Spleen (tissue), 11 donors: ENCODE data around the gene C4orf50. TPM values are rescaled to one million over a fixed set of nuclear protein-coding genes. Genes with fewer than 3 reads are reported as not detected.

ENCODE experiments used
- DNase-seq: peaks from one replicate; pipeline ENCODE4 v3.0.0-alpha.2; 2020
- H3K27ac ChIP-seq, 8 donors: fragments of 200-600 bp; sonication (generic) in 7 of 8; 1 replicate in 4 of 8; 2 replicates in 4 of 8; pipeline versions ENCODE4 v1.5.0 to v1.8.0; 2016 to 2021; ENCODE audit warnings: inconsistent platforms in 4 of 8, mild to moderate bottlenecking in 4 of 8, moderate library complexity in 1 of 8
- H3K27me3 ChIP-seq, 7 donors: fragments of 200-600 bp; sonication (generic) in 6 of 7; replicated peaks in 1 of 7; 1 replicate in 4 of 7; 2 replicates in 3 of 7; pipeline versions ENCODE4 v1.5.0 to v1.8.0; 2016 to 2021; ENCODE audit warnings: inconsistent platforms in 3 of 7, mild to moderate bottlenecking in 1 of 7
- H3K36me3 ChIP-seq, 6 donors: fragments of 200-600 bp; sonication (generic) in 5 of 6; 1 replicate in 4 of 6; 2 replicates in 2 of 6; pipeline versions ENCODE4 v1.5.0 to v1.8.0; 2016 to 2021; ENCODE audit warnings: inconsistent platforms in 2 of 6
- H3K4me1 ChIP-seq, 6 donors: fragments of 200-600 bp; sonication (generic) in 5 of 6; 1 replicate in 3 of 6; 2 replicates in 3 of 6; pipeline versions ENCODE4 v1.5.0 to v1.8.0; 2016 to 2021; ENCODE audit warnings: inconsistent platforms in 3 of 6
- H3K4me3 ChIP-seq, 8 donors: fragments of 200-600 bp; sonication (generic) in 7 of 8; 1 replicate in 4 of 8; 2 replicates in 4 of 8; pipeline versions ENCODE4 v1.5.0 to v1.8.0; 2016 to 2021; ENCODE audit warnings: inconsistent platforms in 4 of 8, mild to moderate bottlenecking in 4 of 8, moderate library complexity in 2 of 8
- H3K9me3 ChIP-seq, 8 donors: fragments of 200-600 bp; sonication (generic) in 7 of 8; 1 replicate in 4 of 8; 2 replicates in 4 of 8; pipeline versions ENCODE4 v1.5.0 to v1.8.0; 2016 to 2021; ENCODE audit warnings: inconsistent platforms in 4 of 8
- POLR2A ChIP-seq, 3 donors: fragments of 450-650 bp; IDR thresholded peaks; one replicate each; pipeline ENCODE4 v1.5.1; 2017; ENCODE audit warnings: antibody characterized with exemption in 3 of 3, mild to moderate bottlenecking in 1 of 3
- POLR2AphosphoS5 ChIP-seq, 3 donors: sonication (generic); formaldehyde crosslinking; IDR thresholded peaks; one replicate each; pipeline ENCODE4 v1.5.1; 2017; ENCODE audit warnings: antibody characterized with exemption in 3 of 3
- WGBS, 5 donors: extraction: QIAGEN DNeasy Blood & Tissue Kit in 3 of 5; methylation state at CpG; one replicate each; pipeline versions ENCODE4 v1.1.5 to v1.1.7; 2013 to 2018; 5-methylcytosine and 5-hydroxymethylcytosine counted together
- intact Hi-C: fragments of 100-400 bp; cut with DNase I; formaldehyde crosslinking; loops from one replicate; pipeline ENCODE4 v1.15.0; 2023; ENCODE audit warnings: low total_unique reads
- polyA plus RNA-seq, 3 donors: library from polyadenylated mRNA; stranded (reverse); fragments of 200-250 nt; gene quantifications; one replicate each; pipeline ENCODE4 v1.2.1, GENCODE V29; 2013
- total RNA-seq, 7 donors: library from RNA; depleted of rRNA in 3 of 7; stranded (reverse); fragments of >200 nt in 3 of 7; fragmentation: NEBNext Ultra II Directional in 4 of 7; extraction: Animal tissue kit (Norgen Biotek cat#: 25700) in 4 of 7; gene quantifications; one replicate each; pipeline versions ENCODE4 v1.1.0 to v1.2.1, GENCODE V29; 2016 to 2021
- TF ChIP-seq, protein P1 (sequence below), 11 experiments: fragments of 200-600 bp in 7 of 11; fragments of 450-650 bp in 4 of 11; sonication (generic) in 4 of 11; IDR thresholded peaks in 8 of 11; conservative IDR thresholded peaks in 3 of 11; 1 replicate in 7 of 11; 2 replicates in 4 of 11; pipeline versions ENCODE4 v1.4.0 to v1.8.0; 2016 to 2021; ENCODE audit warnings: antibody characterized with exemption in 11 of 11, inconsistent platforms in 4 of 11, mild to moderate bottlenecking in 1 of 11
- donor health status: healthy with polysubstance abuse.
- donor health status: DM: no; HTN: no; CAD: no; lungs with moderate emphysema.
- donor health status: DM: no; HTN: no; CAD: no.
- donor health status: Bipolar disorder and iron deficiency.
- donor health status: healthy.
- donor health status: DM: no; HTN: no; CAD: no.
- donor health status: DM: yes; HTN: yes; CAD: no.

Gene C4orf50
- total and polyA plus RNA-seq, 10 donors = 0.02 to 2.5 (median 0.30) TPM

- intact Hi-C loops = no loop called here
- DNase-seq = no peak
- Histone ChIP-seq H3K27me3 (peaks cover 0 to 33% (median 0%) of the 10 kb centered on the region in 7 donors), H3K36me3 (no peaks in the 10 kb centered on the region), H3K4me3 (no peak overlapping the region), H3K4me1 (no peaks in the 10 kb centered on the region), H3K27ac (no peak overlapping the region), H3K9me3 (no peaks in the 10 kb centered on the region)
- WGBS, 5 donors = 79 to 89% (median 83%) methylated on average over 8 of the region's 8 CpGs
- TF ChIP-seq POLR2AphosphoS5 (IDR thresholded peaks at IDR 0.05) (no peak), POLR2A (IDR thresholded peaks at IDR 0.05) (no peak)
- TF ChIP-seq, protein P1, sequence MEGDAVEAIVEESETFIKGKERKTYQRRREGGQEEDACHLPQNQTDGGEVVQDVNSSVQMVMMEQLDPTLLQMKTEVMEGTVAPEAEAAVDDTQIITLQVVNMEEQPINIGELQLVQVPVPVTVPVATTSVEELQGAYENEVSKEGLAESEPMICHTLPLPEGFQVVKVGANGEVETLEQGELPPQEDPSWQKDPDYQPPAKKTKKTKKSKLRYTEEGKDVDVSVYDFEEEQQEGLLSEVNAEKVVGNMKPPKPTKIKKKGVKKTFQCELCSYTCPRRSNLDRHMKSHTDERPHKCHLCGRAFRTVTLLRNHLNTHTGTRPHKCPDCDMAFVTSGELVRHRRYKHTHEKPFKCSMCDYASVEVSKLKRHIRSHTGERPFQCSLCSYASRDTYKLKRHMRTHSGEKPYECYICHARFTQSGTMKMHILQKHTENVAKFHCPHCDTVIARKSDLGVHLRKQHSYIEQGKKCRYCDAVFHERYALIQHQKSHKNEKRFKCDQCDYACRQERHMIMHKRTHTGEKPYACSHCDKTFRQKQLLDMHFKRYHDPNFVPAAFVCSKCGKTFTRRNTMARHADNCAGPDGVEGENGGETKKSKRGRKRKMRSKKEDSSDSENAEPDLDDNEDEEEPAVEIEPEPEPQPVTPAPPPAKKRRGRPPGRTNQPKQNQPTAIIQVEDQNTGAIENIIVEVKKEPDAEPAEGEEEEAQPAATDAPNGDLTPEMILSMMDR (IDR thresholded peaks at IDR 0.05 in 8 of 11, conservative IDR thresholded peaks at IDR 0.05 in 3 of 11) = no peak
Observed at GRCh38 chr4:5930456-5930855, 87.8 kb downstream of the C4orf50 start.

DNA sequence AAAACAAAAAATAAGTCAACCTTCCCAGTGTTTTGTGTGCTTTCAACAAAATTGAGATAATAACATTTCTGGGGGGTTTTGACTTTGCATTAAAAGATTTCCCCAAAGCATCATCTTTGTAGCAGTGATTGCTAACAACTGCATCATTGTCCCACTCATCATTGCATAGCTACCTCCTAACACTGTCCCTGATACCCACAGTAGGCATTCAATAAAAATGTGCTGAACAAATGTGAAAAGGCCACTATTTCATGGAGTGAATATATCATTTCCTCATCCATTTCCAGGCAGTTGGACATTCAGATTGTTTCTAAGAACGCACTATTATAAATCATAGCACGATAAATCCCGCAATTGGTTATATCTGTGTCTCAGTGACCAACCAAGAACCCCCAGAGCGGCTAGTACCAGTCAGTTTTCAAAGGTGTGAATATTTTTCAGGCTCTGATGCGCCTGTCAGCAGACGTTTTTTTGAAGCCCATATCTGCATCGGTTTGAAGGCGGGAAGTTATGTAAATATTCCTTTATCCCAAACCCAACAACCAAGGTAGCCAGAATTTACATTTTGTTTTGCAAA lies 89.3 kb downstream of the C4orf50 start:
- no peaks in the 10 kb centered on the region for H3K4me1 ChIP-seq
- TF ChIP-seq POLR2A (IDR thresholded peaks at IDR 0.05) (no peak), POLR2AphosphoS5 (IDR thresholded peaks at IDR 0.05) (no peak)
- TF ChIP-seq, protein P1 (IDR thresholded peaks at IDR 0.05 in 8 of 11, conservative IDR thresholded peaks at IDR 0.05 in 3 of 11) = no peak
- no peak overlapping the region for H3K27ac ChIP-seq
- WGBS, 5 donors = 71 to 78% (median 73%) methylated on average over 8 of the region's 8 CpGs
- no peaks in the 10 kb centered on the region for H3K36me3 ChIP-seq
- peaks cover 0 to 40% (median 0%) of the 10 kb centered on the region in 7 donors for H3K27me3 ChIP-seq
- H3K4me3 ChIP-seq = no peak overlapping the region
- intact Hi-C loops = no loop called here
- H3K9me3 ChIP-seq = no peaks in the 10 kb centered on the region
- no peak for DNase-seq

DNA sequence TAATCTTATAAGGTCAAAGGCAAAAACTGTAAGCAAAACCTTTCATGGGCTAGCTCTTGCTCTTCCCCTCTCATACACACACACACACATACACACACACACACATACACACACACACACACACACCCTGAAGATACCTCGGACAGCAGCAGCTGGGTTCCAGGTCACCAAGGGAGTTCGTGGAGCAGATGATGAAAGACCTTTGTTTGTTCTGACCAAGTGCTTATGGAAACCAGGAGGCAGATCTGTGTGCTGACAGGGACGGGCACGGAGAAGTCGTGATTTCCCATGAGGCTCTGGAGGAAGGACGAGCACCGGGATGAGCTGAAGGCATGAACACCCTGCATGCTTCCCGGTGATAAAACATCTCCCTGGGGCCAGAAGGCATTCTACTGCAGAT lies 90.0 kb downstream of the C4orf50 start:
- no peaks in the 10 kb centered on the region for H3K4me1 ChIP-seq
- no peak for DNase-seq
- peaks cover 0 to 33% (median 0%) of the 10 kb centered on the region in 7 donors for H3K27me3 ChIP-seq
- H3K9me3 ChIP-seq = no peaks in the 10 kb centered on the region
- H3K27ac ChIP-seq = no peak overlapping the region
- H3K4me3 ChIP-seq = no peak overlapping the region
- WGBS, 5 donors = 67 to 81% (median 74%) methylated on average over 8 of the region's 8 CpGs
- intact Hi-C loops = no loop called here
- no peaks in the 10 kb centered on the region for H3K36me3 ChIP-seq
- TF ChIP-seq POLR2AphosphoS5 (IDR thresholded peaks at IDR 0.05) (no peak), POLR2A (IDR thresholded peaks at IDR 0.05) (no peak)
- TF ChIP-seq, protein P1 (IDR thresholded peaks at IDR 0.05 in 8 of 11, conservative IDR thresholded peaks at IDR 0.05 in 3 of 11) = no peak

- intact Hi-C loops = no loop called here
- H3K4me3 ChIP-seq = no peak overlapping the region
- 45 to 83% (median 57%) methylated on average over 4 of the region's 4 CpGs for WGBS, 5 donors
- H3K27ac ChIP-seq = no peak overlapping the region
- H3K4me1 ChIP-seq = no peaks in the 10 kb centered on the region
- H3K9me3 ChIP-seq = no peaks in the 10 kb centered on the region
- H3K36me3 ChIP-seq = no peaks in the 10 kb centered on the region
- H3K27me3 ChIP-seq = peaks cover 0 to 28% (median 0%) of the 10 kb centered on the region in 7 donors
- no peak for TF ChIP-seq POLR2AphosphoS5 (IDR thresholded peaks at IDR 0.05)
- TF ChIP-seq, protein P1 (IDR thresholded peaks at IDR 0.05 in 8 of 11, conservative IDR thresholded peaks at IDR 0.05 in 3 of 11) = no peak
- no peak for TF ChIP-seq POLR2A (IDR thresholded peaks at IDR 0.05)
- DNase-seq = no peak
Observed at GRCh38 chr4:5927747-5928146, 90.5 kb downstream of the C4orf50 start.
